ENCODE measurements around the gene COA4. TPM values are rescaled to one million over a fixed set of nuclear protein-coding genes. Genes with fewer than 3 reads are reported as not detected.

COA4 gene
- total RNA-seq, 1 experiment from 2014 or later = 155 TPM

GRCh38 chr11:73878771-73879170 is 2.1 kb upstream of the COA4 start:
- H3K9me3 ChIP-seq (ENCODE audit: control insufficient read depth, insufficient read depth, low read depth, low read length) = no peaks in the 10 kb centered on the region
- DNase-seq (ENCODE audit: low read depth, low spot score) (no peak), ATAC-seq (no peak)
- TF ChIP-seq CTCF (IDR thresholded peaks at IDR 0.05) = no peak
- TF ChIP-seq REST (IDR thresholded peaks at IDR 0.05; ENCODE audit: insufficient read depth in 1 of 2, low read depth in 2 of 2, low read length in 1 of 2) = no peak
- no peak for TF ChIP-seq POLR2AphosphoS5 (IDR thresholded peaks at IDR 0.05; ENCODE audit: low read depth, low read length)
- TF ChIP-seq TCF7L2 (IDR thresholded peaks at IDR 0.05; ENCODE audit: low read depth, low read length) = no peak
- no peak for TF ChIP-seq SIN3A (IDR thresholded peaks at IDR 0.05; ENCODE audit: borderline replicate concordance, insufficient read depth, low read depth, low read length)
- H3K4me1 ChIP-seq (ENCODE audit: control insufficient read depth, insufficient read depth, low read length) = peaks cover 12% of the 10 kb centered on the region
- CTCF ChIA-PET = no interaction called here
- H3K27ac ChIP-seq (ENCODE audit: low read length) = no peak overlapping the region
- in situ Hi-C loops (cut with HindIII; ENCODE audit: low pct_unique_long_range_greater_than_20kb, low sequenced_read_pairs) = no loop called here
- POLR2A ChIA-PET = no interaction called here
- no peaks in the 10 kb centered on the region for H3K27me3 ChIP-seq (ENCODE audit: control insufficient read depth, insufficient read depth, low read length)
- H3K4me3 ChIP-seq (ENCODE audit: low read depth in 2 of 2, low read length in 2 of 2) = no peak overlapping the region
- H3K36me3 ChIP-seq (ENCODE audit: control insufficient read depth, insufficient read depth, low read length) = no peaks in the 10 kb centered on the region; the same call in none of the 2 replicates
- intact Hi-C loops (cut with micrococcal nuclease; ENCODE audit: unreplicated experiment) = no loop called here
- BruUV-seq (replicated peaks) = no TSS peak

GRCh38 chr11:73875840-73876239 is 806 bp downstream of the COA4 start:
- Histone ChIP-seq H3K4me1 (ENCODE audit: control insufficient read depth, insufficient read depth, low read length) (peaks cover 12% of the 10 kb centered on the region), H3K4me3 (ENCODE audit: low read depth in 2 of 2, low read length in 2 of 2) (peak overlapping the region; percentile 84 to 88), H3K27me3 (ENCODE audit: control insufficient read depth, insufficient read depth, low read length) (no peaks in the 10 kb centered on the region), H3K36me3 (ENCODE audit: control insufficient read depth, insufficient read depth, low read length) (peaks cover 11% of the 10 kb centered on the region), H3K27ac (ENCODE audit: low read length) (peak overlapping the region; percentile 100), H3K9me3 (ENCODE audit: control insufficient read depth, insufficient read depth, low read depth, low read length) (no peaks in the 10 kb centered on the region)
- no peak for TF ChIP-seq REST (IDR thresholded peaks at IDR 0.05; ENCODE audit: insufficient read depth in 1 of 2, low read depth in 2 of 2, low read length in 1 of 2)
- TF ChIP-seq TCF7L2 (IDR thresholded peaks at IDR 0.05; ENCODE audit: low read depth, low read length) = no peak
- no peak for TF ChIP-seq CTCF (IDR thresholded peaks at IDR 0.05)
- no peak for TF ChIP-seq SIN3A (IDR thresholded peaks at IDR 0.05; ENCODE audit: borderline replicate concordance, insufficient read depth, low read depth, low read length)
- no peak for TF ChIP-seq POLR2AphosphoS5 (IDR thresholded peaks at IDR 0.05; ENCODE audit: low read depth, low read length)
- TSS peak; percentile 91 for BruUV-seq (replicated peaks)
- ChIA-PET POLR2A (interaction anchor here (0.6 kb wide), 1 partner anchor 423 kb away, joined by 3 read pairs; no protein-coding TSS in a partner anchor), CTCF (no interaction called here)
- intact Hi-C loops (cut with micrococcal nuclease; ENCODE audit: unreplicated experiment) (no loop called here), in situ Hi-C loops (cut with HindIII; ENCODE audit: low pct_unique_long_range_greater_than_20kb, low sequenced_read_pairs) (no loop called here)
- ATAC-seq (no peak), DNase-seq (ENCODE audit: low read depth, low spot score) (no peak)
